ENCODE data around the gene TPCN2. TPM values are rescaled to one million over a fixed set of nuclear protein-coding genes. Genes with fewer than 3 reads are reported as not detected.

Gene TPCN2
- total RNA-seq, 4 donors from 2014 or later = 16.8 to 33.8 (median 28.3) TPM

DNA sequence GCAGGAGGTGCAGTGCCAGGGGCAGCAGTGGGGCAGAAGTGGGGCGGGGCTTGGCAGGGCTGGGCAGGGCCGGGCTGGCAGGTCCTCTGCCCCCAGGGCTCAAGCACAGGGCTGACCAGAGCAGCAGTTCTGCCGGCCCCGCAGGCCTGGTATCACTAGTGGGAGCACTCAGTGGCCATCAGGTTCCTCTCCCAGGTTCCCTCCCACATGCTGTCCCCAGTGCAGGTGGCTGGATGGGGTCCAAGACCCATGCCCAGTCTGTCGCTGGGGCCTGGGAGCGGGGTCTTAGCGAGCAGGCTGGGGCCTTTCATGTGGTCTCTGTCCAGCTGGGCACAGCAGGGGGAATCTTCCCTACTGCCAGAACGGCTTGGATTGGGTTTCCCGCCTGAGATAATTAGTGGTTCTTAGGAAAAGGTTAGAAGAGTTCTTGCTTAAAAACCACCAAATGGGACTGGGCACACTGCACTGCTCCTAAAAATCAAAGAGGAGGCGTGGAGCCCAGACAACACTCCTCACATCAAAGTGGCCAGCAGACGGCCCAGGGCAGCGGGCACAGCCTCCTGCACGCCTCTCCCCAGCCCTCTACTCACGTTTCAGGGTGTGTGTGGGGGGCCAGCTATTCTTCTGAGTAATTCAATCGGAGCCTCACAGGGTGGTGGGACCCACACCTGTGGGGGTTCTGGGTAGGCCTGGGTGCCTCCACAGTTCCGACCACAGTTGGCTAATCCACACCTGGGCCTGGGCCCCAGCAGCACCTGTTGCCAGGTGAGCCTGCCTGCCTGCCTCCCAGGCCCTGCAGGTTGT lies 45.6 kb downstream of the TPCN2 start:
- ATAC-seq = no peak
- Histone ChIP-seq H3K36me3 (peaks cover 0 to 55% of the 10 kb centered on the region in 2 donors), H3K27me3 (no peaks in the 10 kb centered on the region), H3K9me3 (no peaks in the 10 kb centered on the region), H3K4me1 (peaks cover 0 to 25% (median 0%) of the 10 kb centered on the region in 3 donors), H3K4me3 (no peak overlapping the region), H3K27ac (peak overlapping the region in 2 of 4 donors; percentile 25 to 38)
- TF ChIP-seq CTCF (IDR thresholded peaks at IDR 0.05) (no peak), EP300 (IDR thresholded peaks at IDR 0.05) (no peak), POLR2A (IDR thresholded peaks at IDR 0.05) (no peak)
- WGBS, 2 donors (ENCODE audit: low coverage in 1 of 2) = 27 to 67% methylated on average over 2 to 3 of the region's 16 CpGs

DNA sequence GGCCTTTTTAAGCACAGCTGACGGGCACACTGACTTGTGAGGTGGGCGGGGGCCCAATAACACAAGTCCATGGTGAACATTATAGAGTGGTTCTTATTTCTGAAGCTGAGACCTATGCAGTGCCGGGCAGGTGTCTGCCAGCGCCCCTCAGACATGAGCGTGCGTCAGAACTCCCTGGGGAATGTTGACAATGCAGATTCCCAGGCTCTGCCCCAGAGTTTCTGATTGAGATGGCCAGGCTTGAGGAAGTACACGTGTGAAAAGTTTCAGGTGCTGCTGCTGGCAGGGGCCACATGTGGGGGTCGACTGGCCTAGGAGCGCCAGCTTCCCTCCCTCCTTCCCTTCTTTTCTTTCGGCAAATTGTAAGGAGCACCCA lies 46.2 kb downstream of the TPCN2 start:
- Histone ChIP-seq H3K9me3 (no peaks in the 10 kb centered on the region), H3K27ac (peak overlapping the region in 1 of 4 donors; percentile 25), H3K27me3 (no peaks in the 10 kb centered on the region), H3K4me1 (peaks cover 0 to 21% (median 0%) of the 10 kb centered on the region in 3 donors), H3K4me3 (no peak overlapping the region), H3K36me3 (peaks cover 0 to 49% of the 10 kb centered on the region in 2 donors)
- TF ChIP-seq EP300 (IDR thresholded peaks at IDR 0.05) = no peak
- no peak for TF ChIP-seq POLR2A (IDR thresholded peaks at IDR 0.05)
- no peak for TF ChIP-seq POLR2AphosphoS5 (IDR thresholded peaks at IDR 0.05)
- TF ChIP-seq CTCF (IDR thresholded peaks at IDR 0.05) = no peak
- ATAC-seq = no peak
- WGBS, 2 donors (ENCODE audit: low coverage in 1 of 2) = no CpG with 5 or more reads among the region's 10 CpGs

DNA sequence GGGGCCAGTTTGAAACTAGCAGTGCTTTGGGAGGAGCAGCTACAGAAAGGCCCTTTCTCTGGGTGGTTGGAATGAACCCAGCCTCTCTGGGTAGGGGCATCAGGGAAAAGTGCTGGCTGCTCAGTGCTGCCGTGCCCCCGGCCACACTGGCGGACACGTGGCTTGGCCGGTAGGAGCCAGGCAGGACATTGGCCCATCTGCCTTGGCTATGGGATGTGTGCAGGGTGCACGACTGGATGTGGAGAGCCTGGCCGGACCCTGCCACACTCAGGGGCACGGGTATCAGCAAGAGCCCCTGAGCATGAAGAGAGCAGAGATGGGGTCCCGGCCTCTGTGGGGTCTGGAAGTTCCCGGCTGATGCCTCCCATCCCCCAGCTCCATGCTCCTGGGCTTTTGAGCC lies 46.6 kb downstream of the TPCN2 start:
- Histone ChIP-seq H3K27ac (peak overlapping the region in 1 of 4 donors; percentile 25), H3K27me3 (no peaks in the 10 kb centered on the region), H3K9me3 (no peaks in the 10 kb centered on the region), H3K4me3 (no peak overlapping the region), H3K36me3 (peaks cover 0 to 45% of the 10 kb centered on the region in 2 donors), H3K4me1 (peaks cover 0 to 21% (median 0%) of the 10 kb centered on the region in 3 donors)
- TF ChIP-seq CTCF (IDR thresholded peaks at IDR 0.05) (no peak), POLR2AphosphoS5 (IDR thresholded peaks at IDR 0.05) (no peak), EP300 (IDR thresholded peaks at IDR 0.05) (no peak), POLR2A (IDR thresholded peaks at IDR 0.05) (no peak)
- no peak for ATAC-seq
- WGBS, 2 donors (ENCODE audit: low coverage in 1 of 2) = no CpG with 5 or more reads among the region's 10 CpGs

DNA sequence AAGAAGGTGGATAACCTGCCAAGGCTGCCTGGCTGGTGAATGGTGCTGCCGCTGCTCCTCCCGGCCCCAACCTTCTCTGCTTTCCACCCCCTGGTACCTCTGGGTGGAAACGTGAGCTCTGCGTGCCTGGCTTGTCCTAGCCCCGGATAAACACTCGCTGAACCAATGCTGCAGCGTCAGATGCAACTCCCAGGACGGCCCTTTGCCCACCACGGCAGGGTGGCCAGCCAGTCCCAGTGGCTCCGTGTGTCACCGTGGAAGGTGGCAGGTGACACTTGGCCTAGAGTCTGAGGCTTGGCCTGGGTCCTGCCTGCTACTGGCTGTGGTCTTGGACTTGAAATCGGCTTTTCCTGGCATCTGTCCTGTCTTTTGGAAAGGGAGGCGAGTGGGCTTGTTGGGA lies 47.7 kb downstream of the TPCN2 start:
- peaks cover 0 to 23% (median 0%) of the 10 kb centered on the region in 3 donors for H3K4me1 ChIP-seq
- no peak for TF ChIP-seq CTCF (IDR thresholded peaks at IDR 0.05)
- no peak for TF ChIP-seq POLR2AphosphoS5 (IDR thresholded peaks at IDR 0.05)
- TF ChIP-seq EP300 (IDR thresholded peaks at IDR 0.05) = no peak
- TF ChIP-seq POLR2A (IDR thresholded peaks at IDR 0.05) = no peak
- WGBS, 2 donors (ENCODE audit: low coverage in 1 of 2) = 80% methylated on average over 4 of the region's 13 CpGs; no CpG with 5 or more reads in 1 of the 2 donors
- no peaks in the 10 kb centered on the region for H3K9me3 ChIP-seq
- H3K36me3 ChIP-seq = peaks cover 0 to 34% of the 10 kb centered on the region in 2 donors
- H3K27me3 ChIP-seq = no peaks in the 10 kb centered on the region
- no peak for ATAC-seq
- H3K27ac ChIP-seq = no peak overlapping the region
- no peak overlapping the region for H3K4me3 ChIP-seq

- H3K4me1 ChIP-seq = peaks cover 0 to 31% (median 0%) of the 10 kb centered on the region in 3 donors
- no peaks in the 10 kb centered on the region for H3K27me3 ChIP-seq
- H3K36me3 ChIP-seq = peaks cover 0 to 26% of the 10 kb centered on the region in 2 donors
- no peaks in the 10 kb centered on the region for H3K9me3 ChIP-seq
- H3K4me3 ChIP-seq = no peak overlapping the region
- H3K27ac ChIP-seq = no peak overlapping the region
- no peak for TF ChIP-seq CTCF (IDR thresholded peaks at IDR 0.05)
- TF ChIP-seq POLR2A (IDR thresholded peaks at IDR 0.05) = no peak
- no peak for TF ChIP-seq EP300 (IDR thresholded peaks at IDR 0.05)
- WGBS, 2 donors (ENCODE audit: low coverage in 1 of 2) = 50% methylated on average over 2 of the region's 16 CpGs; no CpG with 5 or more reads in 1 of the 2 donors
- no peak for ATAC-seq
Measured at GRCh38 chr11:69097263-69097662, 48.5 kb downstream of the TPCN2 start.
